Common myeloid progenitor, CD34-positive (primary cell): Measurements from ENCODE around the gene TEX38.
A peak's percentile ranks its signal among the peaks of the same experiment; 100 is the strongest.

ENCODE experiments used
- CTCF ChIA-PET: fragments of 350-600 bp; sonication (Branson Sonifier 250); formaldehyde crosslinking; loops from one replicate; lab custom pipeline; 2021; ENCODE audit warnings: antibody characterized with exemption; lab: Charles Lee
- POLR2A ChIA-PET: fragments of 350-600 bp; sonication (Branson Sonifier 250); formaldehyde crosslinking; loops from one replicate; lab custom pipeline; 2021; ENCODE audit warnings: antibody characterized with exemption; lab: Charles Lee
- DNase-seq, 3 donors: peaks; one replicate each; pipeline versions ENCODE4 v3.0.0 to v3.0.0-alpha.2; 2013
- H3K27ac ChIP-seq, 2 experiments: 1 replicate in 1 of 2; 2 replicates in 1 of 2; pipeline ENCODE4 v1.7.0; 2013; ENCODE audit warnings: inconsistent platforms in 2 of 2, low read length in 2 of 2, mild to moderate bottlenecking in 2 of 2, low read depth in 1 of 2, moderate library complexity in 1 of 2; ENCODE audit not compliant: severe bottlenecking in 2 of 2, insufficient read depth in 1 of 2, poor library complexity in 1 of 2
- H3K27me3 ChIP-seq, 5 experiments: replicated peaks in 2 of 5; 1 replicate in 3 of 5; 2 replicates in 2 of 5; pipeline versions ENCODE4 v1.6.1 to v1.7.0; 2013; ENCODE audit warnings: low read length in 4 of 5, mild to moderate bottlenecking in 2 of 5, moderate library complexity in 2 of 5, inconsistent platforms in 1 of 5; ENCODE audit not compliant: insufficient read depth in 5 of 5, control insufficient read depth in 4 of 5
- H3K36me3 ChIP-seq, 4 experiments: 1 replicate in 2 of 4; 2 replicates in 2 of 4; pipeline versions ENCODE4 v1.6.1 to v1.7.0; 2013; ENCODE audit warnings: low read length in 3 of 4, control low read depth in 1 of 4, mild to moderate bottlenecking in 1 of 4; ENCODE audit not compliant: control insufficient read depth in 4 of 4, insufficient read depth in 4 of 4
- H3K4me1 ChIP-seq, 4 experiments: 1 replicate in 3 of 4; 2 replicates in 1 of 4; pipeline versions ENCODE4 v1.6.1 to v1.7.1; 2013; ENCODE audit warnings: low read length in 3 of 4, mild to moderate bottlenecking in 3 of 4, control low read depth in 1 of 4, inconsistent platforms in 1 of 4, moderate library complexity in 1 of 4; ENCODE audit not compliant: control insufficient read depth in 4 of 4, insufficient read depth in 4 of 4; ENCODE audit errors: control extremely low read depth in 1 of 4
- H3K4me3 ChIP-seq, 7 experiments: 1 replicate in 4 of 7; 2 replicates in 3 of 7; pipeline versions ENCODE4 v1.5.1 to v1.7.0; 2013; ENCODE audit warnings: mild to moderate bottlenecking in 7 of 7, low read length in 6 of 7, moderate library complexity in 6 of 7, inconsistent platforms in 2 of 7, low read depth in 2 of 7, control low read depth in 1 of 7; ENCODE audit not compliant: insufficient read depth in 4 of 7, control insufficient read depth in 1 of 7; ENCODE audit errors: extremely low read depth in 1 of 7
- H3K9me3 ChIP-seq, 5 experiments: 1 replicate in 4 of 5; 2 replicates in 1 of 5; pipeline versions ENCODE4 v1.6.1 to v1.7.1; 2013; ENCODE audit warnings: low read length in 4 of 5, mild to moderate bottlenecking in 2 of 5, inconsistent platforms in 1 of 5, low read depth in 1 of 5, moderate library complexity in 1 of 5; ENCODE audit not compliant: control insufficient read depth in 4 of 5, insufficient read depth in 2 of 5; ENCODE audit errors: control extremely low read depth in 1 of 5
- WGBS: methylation state at CpG from one replicate; pipeline ENCODE4 v1.1.5; 2013; ENCODE audit not compliant: insufficient coverage; 5-methylcytosine and 5-hydroxymethylcytosine counted together

Gene TEX38

GRCh38 chr1:46703927-46704641, 32.4 kb downstream of the TEX38 start:
- ChIA-PET CTCF (interaction anchor here (0.7 kb wide), 1 partner anchor 8 kb away, joined by 3 read pairs; no protein-coding TSS in a partner anchor), POLR2A (interaction anchor here (0.6 kb wide), 1 partner anchor 10 kb away, joined by 3 read pairs; no protein-coding TSS in a partner anchor)
- peaks cover 0 to 2% (median 0%) of the 10 kb centered on the region in 4 experiments for H3K4me1 ChIP-seq
- no peak for DNase-seq
- WGBS, result no CpG with 5 or more reads among the region's 3 CpGs
- no peak overlapping the region for H3K27ac ChIP-seq
- no peak overlapping the region for H3K4me3 ChIP-seq
- no peaks in the 10 kb centered on the region for H3K27me3 ChIP-seq
- H3K36me3 ChIP-seq, result peaks cover 15 to 70% (median 42%) of the 10 kb centered on the region in 4 experiments
- H3K9me3 ChIP-seq, result no peaks in the 10 kb centered on the region

GRCh38 chr1:46705408-46705807, 33.8 kb downstream of the TEX38 start:
- 91% methylated on average over 5 of the region's 9 CpGs for WGBS
- DNase-seq, result no peak
- H3K9me3 ChIP-seq, result no peaks in the 10 kb centered on the region
- POLR2A ChIA-PET, result no interaction called here
- H3K4me3 ChIP-seq, result no peak overlapping the region
- peaks cover 0 to 2% (median 0%) of the 10 kb centered on the region in 4 experiments for H3K4me1 ChIP-seq
- CTCF ChIA-PET, result no interaction called here
- H3K27ac ChIP-seq, result no peak overlapping the region
- H3K27me3 ChIP-seq, result no peaks in the 10 kb centered on the region
- peaks cover 15 to 70% (median 44%) of the 10 kb centered on the region in 4 experiments for H3K36me3 ChIP-seq

- peaks cover 13 to 70% (median 45%) of the 10 kb centered on the region in 4 experiments for H3K36me3 ChIP-seq
- peaks cover 0 to 2% (median 0%) of the 10 kb centered on the region in 4 experiments for H3K4me1 ChIP-seq
- CTCF ChIA-PET, result interaction anchor here (1.0 to 1.3 kb wide), 3 partner anchors 11 to 30 kb away, joined by 3 to 4 read pairs (median 4); no protein-coding TSS in a partner anchor
- no peaks in the 10 kb centered on the region for H3K9me3 ChIP-seq
- H3K27ac ChIP-seq, result no peak overlapping the region
- no peak overlapping the region for H3K4me3 ChIP-seq
- WGBS, result no CpG with 5 or more reads among the region's 1 CpG
- no peak for DNase-seq
- POLR2A ChIA-PET, result interaction anchor here (0.6 kb wide), 1 partner anchor 27 kb away, joined by 3 read pairs; no protein-coding TSS in a partner anchor
- H3K27me3 ChIP-seq, result no peaks in the 10 kb centered on the region
Measured at GRCh38 chr1:46708121-46708520, 36.5 kb downstream of the TEX38 start.

- Histone ChIP-seq H3K27ac (no peak overlapping the region), H3K27me3 (no peaks in the 10 kb centered on the region), H3K36me3 (peaks cover 8 to 40% (median 26%) of the 10 kb centered on the region in 4 experiments), H3K4me1 (peaks cover 14 to 28% (median 27%) of the 10 kb centered on the region in 4 experiments), H3K4me3 (no peak overlapping the region), H3K9me3 (no peaks in the 10 kb centered on the region)
- WGBS, result no CpG with 5 or more reads among the region's 3 CpGs
- DNase-seq, result no peak
- ChIA-PET POLR2A (no interaction called here), CTCF (interaction anchor here (0.9 to 1.1 kb wide), 2 partner anchors 27 to 128 kb away, joined by 3 read pairs; no protein-coding TSS in a partner anchor)
Measured at GRCh38 chr1:46714976-46715375, 43.3 kb downstream of the TEX38 start.

- CTCF ChIA-PET, result interaction anchor here (0.9 to 1.3 kb wide), 2 partner anchors 9 to 70 kb away, joined by 3 read pairs; no protein-coding TSS in a partner anchor
Measured at GRCh38 chr1:46717654-46718053, 46.0 kb downstream of the TEX38 start.

GRCh38 chr1:46718340-46718726, 46.7 kb downstream of the TEX38 start:
- Histone ChIP-seq H3K27ac (peak overlapping the region; percentile 47 to 87), H3K36me3 (peaks cover 2 to 22% (median 14%) of the 10 kb centered on the region in 4 experiments), H3K9me3 (no peaks in the 10 kb centered on the region), H3K27me3 (peaks cover 0 to 2% (median 0%) of the 10 kb centered on the region in 5 experiments), H3K4me3 (peak overlapping the region; percentile 78 to 94 (median 90)), H3K4me1 (peaks cover 14 to 28% (median 27%) of the 10 kb centered on the region in 4 experiments)
- CTCF ChIA-PET, result interaction anchor here (1.0 to 1.3 kb wide), 3 partner anchors 10 to 98 kb away, joined by 3 to 4 read pairs (median 3); no protein-coding TSS in a partner anchor
- POLR2A ChIA-PET, result interaction anchor here (0.5 kb wide), 1 partner anchor 1708 kb away, joined by 3 read pairs; no protein-coding TSS in a partner anchor
- DNase-seq, result no peak
- WGBS, result 7% methylated on average over 12 of the region's 12 CpGs

More at GRCh38 chr1:46717654-46718053, 46.0 kb downstream of the TEX38 start:
- Histone ChIP-seq H3K4me1 (peaks cover 14 to 28% (median 27%) of the 10 kb centered on the region in 4 experiments), H3K36me3 (peaks cover 4 to 27% (median 18%) of the 10 kb centered on the region in 4 experiments), H3K27me3 (peaks cover 0 to 2% (median 0%) of the 10 kb centered on the region in 5 experiments), H3K9me3 (no peaks in the 10 kb centered on the region), H3K27ac (peak overlapping the region in 1 of 2 experiments; percentile 87), H3K4me3 (peak overlapping the region in 5 of 7 experiments; percentile 78 to 91 (median 90))
- no peak for DNase-seq
- POLR2A ChIA-PET, result no interaction called here
- WGBS, result 96% methylated on average over 4 of the region's 9 CpGs
